Left renal cortex interstitium (tissue), 4 donors: ENCODE results near the gene FHL2. TPM values are rescaled to one million over a fixed set of nuclear protein-coding genes. Genes with fewer than 3 reads are reported as not detected.
A peak's percentile ranks its signal among the peaks of the same experiment; 100 is the strongest.
"Not testable (repeated sequence)": the region's sequence is repeated elsewhere in the genome, so short reads cannot be mapped to it uniquely, and the experiment has no call there.

ENCODE experiments used
- DNase-seq, 4 donors: peaks; one replicate each; pipeline ENCODE4 v3.0.0-alpha.2; 2013; ENCODE audit warnings: low read depth in 4 of 4, low spot score in 2 of 4, missing footprints in 1 of 4
- polyA plus RNA-seq, 4 donors: library from polyadenylated mRNA; unstranded; fragments of 120-200 nt; gene quantifications; one replicate each; pipeline ENCODE4 v1.2.1, GENCODE V29; 2013; ENCODE audit not compliant: insufficient read length in 4 of 4

The FHL2 gene
- polyA plus RNA-seq, 4 donors: 27.4 to 38.3 (median 31.1) TPM

DNA sequence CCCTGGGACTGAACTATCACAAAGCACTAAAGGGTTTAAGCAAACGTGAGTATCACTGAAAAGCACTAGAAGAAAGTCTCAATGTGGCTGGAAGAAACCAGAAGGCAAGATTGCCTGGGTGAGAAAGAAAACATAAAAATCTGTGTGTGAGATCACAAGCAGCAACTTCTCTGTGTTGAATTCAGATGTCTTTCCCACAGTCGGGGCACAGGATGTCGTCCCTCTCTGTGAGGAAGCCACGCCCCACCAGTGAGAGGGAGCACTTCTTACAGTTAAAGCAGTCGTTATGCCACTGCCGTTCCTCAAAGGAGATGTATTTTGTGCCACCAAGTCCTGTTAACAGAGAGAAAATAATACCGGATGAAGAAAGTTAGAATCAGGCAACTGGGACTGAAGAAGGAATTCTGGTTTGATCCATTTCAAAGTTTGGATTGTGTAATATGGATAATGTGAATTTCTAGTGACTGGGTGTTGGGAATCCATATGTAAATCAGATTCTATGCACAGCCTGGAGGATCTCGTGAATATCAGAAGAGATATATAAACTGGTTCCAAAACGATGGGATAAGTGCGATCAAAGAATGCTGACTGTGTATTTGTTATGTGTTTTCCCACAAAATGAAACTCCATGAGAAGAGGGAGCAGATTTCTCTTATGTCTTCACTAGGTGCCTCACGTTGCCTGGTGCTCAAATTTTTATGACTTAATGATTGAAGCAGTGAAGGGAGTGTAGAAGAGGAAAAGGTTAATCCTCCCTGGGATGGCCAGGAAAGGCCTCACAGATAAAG lies 37.6 kb downstream of the FHL2 start:
- DNase-seq: no peak

DNA sequence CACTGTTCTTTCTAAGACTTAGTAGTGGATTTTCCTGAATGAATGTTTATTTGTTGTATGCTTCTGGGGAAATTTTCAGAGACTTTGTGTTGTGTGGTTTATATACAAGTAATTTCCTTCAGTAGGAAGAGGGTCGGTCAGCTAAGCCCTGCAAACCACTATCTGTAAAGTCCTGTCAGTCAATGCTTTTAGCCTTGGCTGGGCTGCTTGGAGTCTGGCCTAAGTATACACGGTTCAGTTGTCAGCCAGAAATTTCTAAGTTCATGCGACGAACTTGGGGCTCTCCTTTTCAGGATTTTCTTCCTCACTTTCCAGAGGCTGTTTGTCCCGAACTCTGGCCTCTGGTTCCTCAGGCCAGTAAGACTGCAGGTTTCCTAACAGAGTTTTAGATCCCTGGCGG lies 40.3 kb downstream of the FHL2 start:
- no peak for DNase-seq

- DNase-seq: no peak
These were observed 41.7 kb downstream of the FHL2 start for GRCh38 chr2:105357122-105357521.

GRCh38 chr2:105344704-105345345 lies 54.0 kb downstream of the FHL2 start:
- DNase-seq: no peak

GRCh38 chr2:105339414-105339813 lies 59.4 kb downstream of the FHL2 start:
- no peak for DNase-seq

DNA sequence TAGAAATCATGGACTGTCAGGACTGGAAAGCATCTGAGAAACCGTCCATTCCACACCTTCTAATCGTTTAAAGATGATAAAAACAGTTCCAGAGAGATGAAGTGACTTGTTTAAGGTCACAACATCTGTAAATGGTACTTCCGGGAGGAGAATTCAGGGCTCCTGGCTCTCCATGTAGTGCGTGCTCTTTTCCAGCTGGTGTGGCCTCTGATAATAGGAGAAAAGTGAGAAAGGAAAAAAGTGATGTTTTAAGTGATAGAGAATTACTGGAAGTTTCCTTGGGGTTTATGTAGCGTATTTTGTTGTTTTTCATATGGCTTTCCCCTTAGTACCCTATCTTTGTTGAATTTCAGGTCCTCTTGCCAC lies 60.8 kb downstream of the FHL2 start:
- no peak for DNase-seq

- DNase-seq: peak; percentile 89 to 97 (median 91)
These were observed 61.5 kb downstream of the FHL2 start, which contains the start of gene C2orf49 for GRCh38 chr2:105337122-105338019. TSS of gene C2orf49 (plus strand) at chr2:105337540. CDS start at chr2:105337588, 48 bp downstream.

DNA sequence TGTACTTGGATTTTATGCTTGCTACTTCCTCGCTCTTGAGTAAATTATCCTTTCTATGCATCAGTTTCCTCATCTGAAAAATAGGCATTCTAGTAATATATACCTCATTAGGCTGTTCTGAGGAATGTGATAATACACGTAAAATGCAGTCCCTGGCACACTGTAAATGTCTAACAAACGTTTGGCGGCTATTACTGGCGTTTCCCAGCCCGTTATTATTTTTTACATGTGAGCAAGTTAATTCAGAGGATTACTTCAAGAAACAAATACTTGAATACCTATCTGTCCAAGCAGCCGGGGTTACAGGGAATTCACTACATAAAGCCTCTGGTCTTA lies 62.1 kb downstream of the FHL2 start:
- DNase-seq: no peak

DNA sequence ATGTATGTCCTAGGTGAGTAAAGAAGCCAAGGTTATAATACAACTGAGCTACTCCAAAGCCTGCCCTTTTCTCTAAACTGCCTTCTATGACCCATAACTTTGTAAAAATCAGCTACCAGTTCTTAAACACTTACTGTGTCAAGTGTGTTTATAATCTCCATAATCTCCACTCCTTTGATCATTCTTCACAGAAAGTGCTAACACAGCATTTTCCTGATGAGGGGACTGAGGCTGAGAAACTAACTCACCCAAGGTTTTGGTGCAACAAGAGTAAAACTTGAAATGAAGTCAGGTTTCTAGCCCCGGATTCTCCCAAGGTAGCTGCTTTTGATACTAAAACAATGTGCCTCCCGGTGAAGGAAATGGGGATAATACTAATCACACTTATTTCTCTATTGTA lies 63.4 kb downstream of the FHL2 start:
- DNase-seq: no peak

- no peak for DNase-seq
These were observed 64.6 kb downstream of the FHL2 start for GRCh38 chr2:105334211-105334610.

DNA sequence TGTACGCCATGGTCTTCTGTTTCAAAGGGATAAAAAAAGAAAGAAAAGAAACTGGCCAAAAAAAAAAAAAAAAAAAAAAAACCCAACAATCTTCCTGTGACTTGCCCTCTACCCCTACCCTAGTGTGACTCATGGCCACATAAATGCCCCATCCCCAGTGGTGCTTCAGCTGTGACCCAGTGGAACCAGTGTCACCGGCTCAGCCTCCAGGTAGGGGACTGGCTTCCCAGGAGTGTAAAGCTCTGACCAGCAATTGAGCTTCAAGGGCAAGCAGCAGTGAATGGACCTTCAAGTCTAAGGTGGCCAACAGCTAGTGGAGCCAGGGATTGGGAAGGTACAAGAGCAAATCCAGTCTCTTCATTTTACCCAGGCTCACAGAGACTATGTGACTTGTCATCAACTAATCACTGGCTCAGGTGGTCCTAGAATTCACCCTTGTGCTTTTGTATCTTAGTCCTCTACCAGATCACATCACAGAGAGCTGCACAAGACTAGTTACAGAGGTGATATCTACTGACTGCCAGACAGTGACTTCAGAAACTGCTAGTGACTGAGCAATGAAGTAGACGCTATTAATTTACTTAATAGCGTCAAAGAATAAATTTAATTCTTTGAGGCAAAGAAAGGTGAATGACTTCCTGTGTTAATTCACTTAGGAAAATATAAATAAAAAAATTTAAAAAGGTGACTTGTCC lies 68.0 kb downstream of the FHL2 start:
- no peak for DNase-seq

DNA sequence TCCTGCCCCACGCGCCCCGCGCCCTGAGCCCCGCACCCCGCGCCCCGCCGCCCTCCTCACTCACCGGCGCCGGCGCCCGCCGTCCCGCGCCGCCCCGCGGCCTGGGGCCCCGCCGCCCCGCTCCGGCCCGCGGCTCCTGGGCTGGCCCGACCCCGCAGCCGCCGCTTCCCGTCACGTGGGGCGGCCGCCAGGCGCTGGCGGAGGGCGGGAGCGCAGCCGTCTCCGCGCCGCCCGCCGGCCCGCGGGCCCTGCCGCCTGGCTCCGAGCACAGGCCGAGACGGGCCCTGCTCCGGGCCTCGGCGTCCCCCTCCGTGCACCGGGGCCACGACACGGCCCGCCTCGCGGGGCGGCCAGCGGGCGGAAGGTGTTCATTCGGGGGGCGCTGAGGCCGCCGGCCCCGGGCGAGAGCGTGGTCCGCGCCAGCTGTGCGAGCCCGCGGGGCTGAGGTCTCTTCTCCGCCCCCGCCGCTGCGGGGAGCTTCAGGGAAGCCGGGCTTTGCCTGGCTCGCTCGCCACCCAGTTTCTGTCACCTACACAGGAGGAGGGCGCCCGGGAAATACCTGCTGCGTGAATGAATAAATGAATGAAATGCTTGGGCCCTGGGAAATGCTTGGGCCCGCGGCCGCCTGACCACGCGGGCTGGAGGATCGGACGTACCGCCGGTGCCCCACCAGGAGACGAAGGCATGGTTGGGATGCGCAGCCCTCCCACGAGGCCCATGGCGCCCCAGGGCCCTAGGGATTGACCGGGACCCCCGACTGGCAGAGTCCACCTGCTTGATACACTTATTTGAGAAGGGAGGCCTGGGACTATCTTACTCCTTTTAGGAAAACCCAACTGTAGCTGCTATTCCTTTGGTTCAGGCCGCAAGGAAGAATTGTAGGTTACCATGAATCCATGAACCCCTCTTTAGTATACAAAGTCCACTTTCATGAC lies 69.0 kb downstream of the FHL2 start, which contains the start of gene TGFBRAP1:
Gene TGFBRAP1 (minus strand): TSS at position 175 of the 935 bp plus-strand sequence. CDS start 21,434 bp downstream, outside the sequence.
- no peak for DNase-seq

- DNase-seq: no peak
These were observed 69.7 kb downstream of the FHL2 start for GRCh38 chr2:105329197-105329554.

DNA sequence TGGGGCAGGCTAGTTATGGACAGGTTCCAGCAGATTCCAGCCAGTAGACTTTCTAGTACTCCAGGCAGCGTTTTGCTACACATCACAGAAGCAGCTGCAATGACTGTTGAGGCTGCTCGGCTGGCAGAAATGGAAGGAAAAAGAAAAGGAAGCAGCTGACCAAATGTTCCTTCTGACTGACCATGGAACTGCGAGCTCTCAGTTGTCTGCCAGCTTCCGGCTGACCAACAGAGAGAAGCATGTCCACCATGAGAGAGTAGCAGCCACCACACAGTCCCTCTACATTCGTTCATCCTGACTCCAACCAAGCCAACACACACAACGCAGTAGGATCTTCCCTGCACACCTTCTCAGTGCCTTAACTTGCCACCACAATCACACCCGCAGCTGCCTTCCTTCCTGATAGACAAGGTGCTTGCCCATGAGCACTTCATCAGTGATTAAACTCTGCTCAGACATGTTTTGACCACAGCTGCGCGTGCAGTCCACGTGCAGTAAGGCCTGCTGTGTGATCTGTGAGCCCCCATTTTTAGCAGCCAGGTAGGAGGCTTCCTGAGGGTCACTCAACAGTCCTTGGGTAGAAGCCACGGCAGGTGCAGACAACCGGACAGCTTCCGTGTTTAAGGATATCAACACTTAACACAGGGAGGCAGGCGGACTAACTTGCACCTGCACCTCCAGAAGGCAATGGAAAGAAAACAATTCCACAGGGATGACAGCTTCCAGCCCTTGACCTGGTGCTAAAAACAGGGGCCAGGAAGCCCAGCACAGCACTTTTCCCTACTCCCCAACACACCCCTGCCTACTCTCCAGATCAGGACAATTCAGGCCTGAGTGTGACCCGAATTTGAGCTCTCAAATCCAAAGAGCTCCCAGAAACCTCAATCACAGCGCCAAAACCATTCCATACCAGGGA lies 70.3 kb downstream of the FHL2 start:
- DNase-seq: no peak

DNA sequence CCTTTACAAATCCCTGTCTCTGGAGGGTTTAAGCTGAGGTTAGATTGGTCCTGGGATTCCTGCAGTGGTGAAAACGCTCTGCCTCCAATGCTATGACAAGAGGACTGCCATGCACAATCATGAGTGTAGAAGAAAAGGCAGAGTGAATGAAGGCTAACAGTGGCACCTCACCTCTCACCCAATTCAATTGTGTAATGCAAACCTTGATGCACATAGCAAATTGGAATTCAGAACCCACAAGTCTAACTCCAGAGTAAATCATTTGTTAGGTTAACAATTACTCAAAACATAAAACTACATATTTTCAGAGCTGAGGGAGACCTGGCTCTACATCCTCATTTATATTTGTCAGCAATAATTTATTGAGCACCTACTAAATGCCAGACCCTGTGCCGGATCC lies 71.2 kb downstream of the FHL2 start:
- DNase-seq: no peak

- not testable (repeated sequence) for DNase-seq
These were observed 71.6 kb downstream of the FHL2 start for GRCh38 chr2:105327271-105327670.

- no peak for DNase-seq
These were observed 73.4 kb downstream of the FHL2 start for GRCh38 chr2:105325389-105325963.

GRCh38 chr2:105324732-105325131 lies 74.1 kb downstream of the FHL2 start:
- no peak for DNase-seq
